ENCODE results near the gene TEX28.
"Not testable (repeated sequence)": the region's sequence is repeated elsewhere in the genome, so short reads cannot be mapped to it uniquely, and the experiment has no call there.

TEX28 gene

DNA sequence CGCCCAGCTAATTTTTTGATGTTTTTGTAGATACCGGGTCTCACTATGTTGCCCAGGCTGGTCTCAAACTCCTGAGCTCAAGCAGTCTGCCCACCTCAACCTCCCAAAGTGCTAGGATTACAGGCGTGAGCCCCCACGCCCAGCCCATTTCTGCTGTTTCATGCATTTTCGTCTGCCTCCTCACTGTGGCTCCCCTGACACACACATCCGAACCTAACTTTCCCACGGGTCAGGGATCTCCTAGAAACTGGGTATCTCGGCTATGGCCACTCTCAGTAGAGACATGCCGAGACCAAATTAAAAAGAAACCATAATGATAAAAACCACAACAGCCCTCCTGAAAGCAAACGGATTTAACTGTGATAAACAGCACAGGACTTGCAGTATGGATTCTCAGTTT lies 46.8 kb downstream of the TEX28 start:
- DNase-seq: not testable (repeated sequence)

DNA sequence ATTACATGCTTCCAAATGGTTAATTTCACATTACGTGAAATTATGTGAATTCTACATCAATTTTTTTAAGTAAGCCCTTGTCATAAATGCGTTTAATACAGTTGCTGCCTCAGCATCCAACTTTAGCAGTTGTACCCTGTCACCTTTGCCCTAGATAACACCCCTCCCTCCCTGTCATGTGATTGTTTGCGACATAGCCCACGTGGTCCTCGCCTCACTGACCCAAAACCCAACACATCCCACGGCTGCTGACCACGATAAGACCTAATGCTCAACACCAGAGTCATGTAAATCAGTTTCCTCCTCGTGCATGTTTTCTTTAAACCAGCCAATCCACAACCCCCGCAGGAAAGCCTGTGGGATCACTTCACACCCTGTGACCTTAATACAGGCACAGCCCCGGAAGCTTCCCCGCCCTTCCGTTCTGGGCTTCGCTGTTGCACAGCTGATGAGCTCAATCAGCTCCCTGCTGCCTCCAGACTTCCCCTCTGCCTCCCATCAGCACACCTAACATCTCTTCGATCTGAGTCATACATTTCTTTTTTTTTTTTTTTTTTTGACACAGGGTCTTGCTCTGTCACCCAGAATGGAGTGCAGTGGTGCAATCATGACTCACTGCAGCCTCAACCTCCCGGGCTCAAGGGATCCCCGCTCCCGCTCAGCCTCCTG lies 47.4 kb downstream of the TEX28 start:
- not testable (repeated sequence) for DNase-seq

DNA sequence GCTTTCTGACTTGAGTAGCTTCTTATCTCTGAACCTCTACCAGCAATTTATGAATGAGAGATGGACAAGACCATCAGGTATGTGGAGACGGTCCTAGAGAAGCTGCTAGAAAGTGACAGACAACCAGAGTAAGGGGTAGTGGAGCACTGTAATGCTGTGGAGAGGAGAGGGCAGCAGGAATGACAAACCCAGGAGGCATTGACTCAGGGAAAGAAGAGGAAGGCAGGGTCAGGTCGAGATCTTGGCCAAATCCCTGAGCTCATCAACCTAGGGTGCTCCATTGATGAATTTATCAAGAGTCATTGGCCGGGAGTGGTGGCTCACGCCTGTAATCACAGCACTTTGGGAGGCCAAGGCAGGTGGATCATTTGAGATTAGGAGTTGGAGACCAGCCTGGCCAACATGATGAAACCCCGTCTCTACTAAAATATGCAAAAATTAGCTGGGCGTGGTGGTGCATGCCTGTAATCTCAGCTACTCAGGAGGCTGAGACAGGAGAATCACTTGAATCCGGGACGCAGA lies 54.9 kb downstream of the TEX28 start:
- not testable (repeated sequence) for DNase-seq

DNA sequence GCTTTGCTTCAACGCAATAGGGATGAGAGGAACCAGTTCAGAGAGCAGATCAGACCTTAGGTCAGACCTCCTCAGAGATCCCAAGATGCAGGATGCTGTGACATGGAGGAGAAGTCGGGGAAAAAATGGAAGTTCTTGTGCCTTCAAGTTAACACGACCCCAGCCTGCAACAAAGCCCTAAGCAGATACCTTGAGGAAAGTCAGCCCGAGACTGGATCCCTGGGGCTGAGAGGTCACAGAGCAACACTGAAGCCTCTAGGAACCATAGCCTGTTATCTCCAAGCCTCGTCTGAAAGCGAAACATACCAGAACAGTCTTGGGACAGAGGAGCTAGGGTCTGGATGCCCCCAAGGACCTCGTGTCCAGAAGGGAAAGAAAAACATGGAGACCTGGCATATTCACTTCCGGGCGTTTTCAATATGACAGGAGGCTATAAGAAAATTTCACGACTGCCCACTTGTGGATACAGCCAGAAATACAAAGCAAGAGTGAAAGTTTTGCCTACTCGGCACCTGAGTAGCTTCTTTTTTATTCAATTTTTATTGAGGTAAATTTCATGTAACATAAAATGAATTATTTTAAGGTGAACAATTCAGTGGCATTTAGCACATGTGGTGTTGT lies 55.9 kb downstream of the TEX28 start:
- DNase-seq: not testable (repeated sequence)

DNA sequence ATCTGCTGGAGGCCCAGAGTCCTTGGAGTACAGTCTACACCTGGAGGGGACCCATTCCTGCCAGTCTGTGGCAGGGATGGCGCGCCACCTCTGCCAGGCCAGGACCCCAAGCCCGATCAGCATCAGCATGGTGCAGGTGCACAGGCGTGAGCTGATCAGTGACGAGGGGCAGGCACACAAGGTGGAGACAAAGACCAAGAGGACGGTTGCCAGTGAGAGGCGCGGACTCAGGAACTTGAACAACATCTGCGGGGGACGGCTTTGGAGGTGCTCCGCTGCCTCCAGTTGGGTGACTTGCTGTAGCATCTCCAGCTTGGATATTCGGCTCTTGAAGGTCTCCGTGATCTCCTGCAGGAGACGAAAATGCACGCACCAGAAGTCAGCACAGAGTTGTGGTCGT lies 61.3 kb downstream of the TEX28 start:
- DNase-seq: not testable (repeated sequence)

DNA sequence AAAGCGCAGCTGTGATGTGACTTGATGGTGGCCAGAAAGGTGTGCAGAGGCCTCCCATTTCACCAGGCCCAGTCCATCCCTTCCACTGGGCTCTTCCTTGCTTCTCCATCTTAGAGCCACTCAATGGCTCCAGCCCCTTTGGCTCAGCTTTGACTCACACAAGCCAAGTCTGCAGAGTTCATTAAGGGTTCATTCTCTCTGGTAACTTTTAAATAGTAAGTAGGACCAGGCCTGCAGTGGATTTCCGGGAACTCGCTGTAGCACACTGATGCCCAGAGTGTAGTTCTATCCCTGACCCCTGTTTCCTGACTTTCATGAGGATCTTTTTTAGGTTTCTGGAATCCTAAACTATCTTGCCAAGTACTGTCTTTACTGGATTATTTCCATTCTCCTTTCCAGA lies 63.5 kb downstream of the TEX28 start:
- not testable (repeated sequence) for DNase-seq

DNA sequence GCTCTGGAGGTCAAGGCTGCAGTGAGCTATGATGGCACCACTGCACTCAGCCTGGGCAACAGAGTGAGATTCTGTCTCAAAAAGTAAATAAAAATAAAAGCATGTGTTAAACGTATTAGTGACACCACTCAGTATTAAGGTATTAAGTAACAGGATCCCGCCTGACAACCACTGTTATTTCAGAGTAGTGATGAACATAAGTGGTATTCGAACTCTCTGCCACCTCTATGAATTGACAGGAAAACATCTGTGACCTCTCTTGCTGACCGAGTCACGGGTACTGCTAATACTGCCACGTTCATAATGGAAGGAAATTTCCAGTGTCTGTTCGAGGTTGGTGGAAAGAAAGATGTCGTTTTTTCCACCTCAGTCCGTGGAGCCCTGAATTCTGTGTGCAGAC lies 68.2 kb downstream of the TEX28 start:
- DNase-seq: not testable (repeated sequence)

DNA sequence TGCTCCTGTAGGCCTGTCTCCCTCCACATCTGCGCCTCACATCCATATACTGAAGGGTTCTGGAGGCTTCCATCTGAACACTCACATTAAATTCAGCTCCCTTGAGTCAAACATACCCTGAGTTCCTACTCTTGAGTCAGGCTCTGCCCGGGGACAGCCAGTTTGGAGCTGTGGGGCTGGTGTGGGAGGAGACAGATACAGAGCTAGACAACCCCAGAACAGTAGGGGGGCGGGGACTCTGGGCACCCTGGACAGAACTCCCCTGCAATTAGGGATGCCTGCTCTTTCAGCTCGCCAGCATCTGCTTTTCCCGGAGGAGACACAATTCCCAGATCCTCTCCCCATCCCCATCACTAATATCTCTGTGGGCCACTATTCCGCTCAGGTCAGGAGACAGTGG lies 69.6 kb downstream of the TEX28 start:
- DNase-seq: not testable (repeated sequence)
